SK-N-SH (cell line): Measurements from ENCODE around the gene CYP26C1. TPM values are rescaled to one million over a fixed set of nuclear protein-coding genes. Genes with fewer than 3 reads are reported as not detected.

Experiments
- CTCF ChIA-PET: fragments of 300-600, 350-600 bp; formaldehyde crosslinking; extraction: SDS; loops from one replicate; lab custom pipeline; 2021; lab: Yijun Ruan, JAX
- POLR2A ChIA-PET: fragments of 350-600 bp; sonication (Branson Sonifier 250); formaldehyde crosslinking; extraction: SDS; loops from one replicate; lab custom pipeline; 2020; ENCODE audit warnings: antibody characterized with exemption, inconsistent platforms; lab: Yijun Ruan, JAX
- DNase-seq: peaks from one replicate; pipeline ENCODE4 v3.0.0; 2012
- H2AFZ ChIP-seq: fragments of 200-600 bp; sonication (generic); 2 replicates; pipeline ENCODE4 v1.8.1; 2016; ENCODE audit warnings: antibody characterized with exemption, mild to moderate bottlenecking, low read depth
- H3F3A ChIP-seq: fragments of 200-600 bp; sonication (generic); replicated peaks from 2 replicates; pipeline ENCODE3; 2016; ENCODE audit warnings: antibody characterized with exemption, mild to moderate bottlenecking; ENCODE audit not compliant: insufficient read depth
- H3K27ac ChIP-seq, 2 experiments: fragments of 200-500 bp in 1 of 2; fragments of 200-600 bp in 1 of 2; sonication (Bioruptor generic) in 1 of 2; sonication (generic), shearing (Covaris generic) in 1 of 2; 2 replicates each; pipeline versions ENCODE4 v1.5.1 to v1.6.1; 2014 to 2016; ENCODE audit warnings: low read depth in 2 of 2, inconsistent platforms in 1 of 2, low read length in 1 of 2, mild to moderate bottlenecking in 1 of 2, mixed read lengths in 1 of 2
- H3K27me3 ChIP-seq: fragments of 200-600 bp; sonication (generic), shearing (Covaris generic); 2 replicates; pipeline ENCODE4 v1.6.1; 2016; ENCODE audit warnings: mixed run types; ENCODE audit not compliant: insufficient read depth
- H3K36me3 ChIP-seq, 2 experiments: fragments of 200-500 bp in 1 of 2; fragments of 200-600 bp in 1 of 2; sonication (Bioruptor generic) in 1 of 2; sonication (generic) in 1 of 2; replicated peaks in 1 of 2; 2 replicates each; pipeline versions ENCODE3 to v1.5.1; 2014 to 2016; ENCODE audit warnings: low read length in 1 of 2, mild to moderate bottlenecking in 1 of 2; ENCODE audit not compliant: insufficient read depth in 2 of 2, control insufficient read depth in 1 of 2
- H3K4me1 ChIP-seq, 2 experiments: fragments of 200-500 bp in 1 of 2; fragments of 200-600 bp in 1 of 2; sonication (Bioruptor generic) in 1 of 2; sonication (generic), shearing (Covaris generic) in 1 of 2; 2 replicates each; pipeline versions ENCODE4 v1.5.1 to v1.6.1; 2014 to 2016; ENCODE audit warnings: low read depth in 1 of 2, low read length in 1 of 2, mixed run types in 1 of 2; ENCODE audit not compliant: insufficient read depth in 2 of 2, control insufficient read depth in 1 of 2
- H3K4me2 ChIP-seq: fragments of 200-600 bp; sonication (generic), shearing (Covaris generic); 2 replicates; pipeline ENCODE4 v1.6.1; 2017; ENCODE audit warnings: mixed run types
- H3K4me3 ChIP-seq, 2 experiments: fragments of 200-500 bp in 1 of 2; fragments of 200-600 bp in 1 of 2; sonication (Bioruptor generic) in 1 of 2; sonication (generic), shearing (Covaris generic) in 1 of 2; 2 replicates each; pipeline versions ENCODE4 v1.5.1 to v1.8.1; 2014 to 2016; ENCODE audit warnings: low read depth in 2 of 2, inconsistent platforms in 1 of 2, low read length in 1 of 2, mild to moderate bottlenecking in 1 of 2, mixed read lengths in 1 of 2, moderate library complexity in 1 of 2
- H3K79me2 ChIP-seq: fragments of 200-600 bp; sonication (generic); 2 replicates; pipeline ENCODE4 v1.8.1; 2017; ENCODE audit warnings: mild to moderate bottlenecking; ENCODE audit not compliant: insufficient read depth
- H3K9ac ChIP-seq: fragments of 200-600 bp; sonication (generic); 2 replicates; pipeline ENCODE4 v1.6.1; 2017; ENCODE audit warnings: mixed run types
- H3K9me2 ChIP-seq: fragments of 200-600 bp; sonication (generic); 2 replicates; pipeline ENCODE4 v1.6.1; 2017; ENCODE audit warnings: mixed run types
- H3K9me3 ChIP-seq: fragments of 200-600 bp; sonication (generic); 2 replicates; pipeline ENCODE4 v1.6.1; 2017; ENCODE audit warnings: mixed run types, mild to moderate bottlenecking, moderate library complexity
- H4K20me1 ChIP-seq: fragments of 200-600 bp; sonication (generic); 2 replicates; pipeline ENCODE4 v1.6.1; 2017; ENCODE audit warnings: mild to moderate bottlenecking, mixed run types; ENCODE audit not compliant: insufficient read depth
- GABPA ChIP-seq: IDR thresholded peaks from 2 replicates; pipeline ENCODE4 v1.4.0; 2012; ENCODE audit warnings: low read depth, mild to moderate bottlenecking
- GATA2 ChIP-seq: sonication (generic); formaldehyde crosslinking; IDR thresholded peaks from 2 replicates; pipeline ENCODE4 v1.5.0; 2020; ENCODE audit warnings: mild to moderate bottlenecking, missing genetic modification reagents
- IRF3 ChIP-seq: fragments of 150-350 bp; IDR thresholded peaks from 2 replicates; pipeline ENCODE4 v1.6.1; 2016; ENCODE audit warnings: mild to moderate bottlenecking, low read depth, low read length
- NRF1 ChIP-seq: IDR thresholded peaks from 2 replicates; pipeline ENCODE4 v1.6.1; 2012; ENCODE audit warnings: low read depth, mild to moderate bottlenecking, low read length
- SIN3A ChIP-seq: IDR thresholded peaks from 2 replicates; pipeline ENCODE4 v1.6.1; 2012; ENCODE audit warnings: low read depth, mild to moderate bottlenecking, low read length, moderate library complexity, borderline replicate concordance
- TCF12 ChIP-seq: IDR thresholded peaks from 2 replicates; pipeline ENCODE4 v1.4.0; 2012
- TEAD4 ChIP-seq: IDR thresholded peaks from 2 replicates; pipeline ENCODE4 v1.4.0; 2012; ENCODE audit warnings: mild to moderate bottlenecking, borderline replicate concordance; ENCODE audit not compliant: insufficient read depth
- USF1 ChIP-seq: IDR thresholded peaks from 2 replicates; pipeline ENCODE4 v1.4.0; 2012; ENCODE audit warnings: low read depth, borderline replicate concordance
- WGBS: methylation state at CpG from one replicate; pipeline ENCODE4 v1.1.6; 2017; ENCODE audit warnings: low lambda C conversion rate; 5-methylcytosine and 5-hydroxymethylcytosine counted together
- polyA plus RNA-seq, 3 experiments: library from polyadenylated mRNA; depleted of rRNA; stranded (reverse); fragments of >200 nt; gene quantifications; 2 replicates each; pipeline ENCODE4 v1.2.3, GENCODE V29; 2012

CYP26C1 gene
- polyA plus RNA-seq, 1 of the 3 experiments (the other 2 are of a cell fraction): not detected

- Histone ChIP-seq H3K9ac (no peak overlapping the region), H3K4me3 (no peak overlapping the region), H4K20me1 (no peaks in the 10 kb centered on the region), H3K4me1 (no peaks in the 10 kb centered on the region; a peak in 1 of 4 replicates), H3K27ac (no peak overlapping the region), H3K36me3 (no peaks in the 10 kb centered on the region), H3F3A (peaks cover 7% of the 10 kb centered on the region), H3K9me3 (no peaks in the 10 kb centered on the region), H2AFZ (no peak overlapping the region), H3K27me3 (no peaks in the 10 kb centered on the region), H3K79me2 (no peaks in the 10 kb centered on the region)
- no peak for DNase-seq
- CTCF ChIA-PET: interaction anchor here (1.2 to 1.5 kb wide), 2 partner anchors 17 to 58 kb away, joined by 3 read pairs; no protein-coding TSS in a partner anchor
- POLR2A ChIA-PET: interaction anchor here (0.7 kb wide), 1 partner anchor 16 kb away, joined by 3 read pairs; no protein-coding TSS in a partner anchor
- WGBS: 89% methylated on average over 4 of the region's 4 CpGs
- TF ChIP-seq IRF3 (no peak), SIN3A (no peak), GABPA (no peak), TEAD4 (no peak), TCF12 (no peak), USF1 (no peak)
- TF ChIP-seq, all 33 proteins: peak for 0
- Histone ChIP-seq H3K9me2 (no peaks in the 10 kb centered on the region; the same call in 1 of the 2 replicates), H3K4me2 (no peak overlapping the region)
Measured at GRCh38 chr10:93023013-93023650, 37.5 kb upstream of the CYP26C1 start.

- Histone ChIP-seq H2AFZ (no peak overlapping the region), H4K20me1 (no peaks in the 10 kb centered on the region), H3K79me2 (no peaks in the 10 kb centered on the region), H3K9me3 (no peaks in the 10 kb centered on the region), H3K9ac (no peak overlapping the region), H3K27ac (no peak overlapping the region), H3K4me2 (no peak overlapping the region), H3K4me1 (peaks cover 0 to 16% of the 10 kb centered on the region in 2 experiments; a peak in 3 of 4 replicates), H3K27me3 (no peaks in the 10 kb centered on the region), H3F3A (peaks cover 22% of the 10 kb centered on the region), H3K36me3 (no peaks in the 10 kb centered on the region), H3K4me3 (no peak overlapping the region), H3K9me2 (no peaks in the 10 kb centered on the region; the same call in 1 of the 2 replicates)
- DNase-seq: no peak
- TF ChIP-seq IRF3 (no peak), TCF12 (no peak), SIN3A (no peak), NRF1 (no peak), GATA2 (CRISPR knock-in tag) (no peak)
- WGBS: 86% methylated on average over 2 of the region's 2 CpGs
- ChIA-PET CTCF (no interaction called here), POLR2A (no interaction called here)
Measured at GRCh38 chr10:93026072-93026471, 34.5 kb upstream of the CYP26C1 start.
